ENCODE results near the gene MEX3D.

DNA sequence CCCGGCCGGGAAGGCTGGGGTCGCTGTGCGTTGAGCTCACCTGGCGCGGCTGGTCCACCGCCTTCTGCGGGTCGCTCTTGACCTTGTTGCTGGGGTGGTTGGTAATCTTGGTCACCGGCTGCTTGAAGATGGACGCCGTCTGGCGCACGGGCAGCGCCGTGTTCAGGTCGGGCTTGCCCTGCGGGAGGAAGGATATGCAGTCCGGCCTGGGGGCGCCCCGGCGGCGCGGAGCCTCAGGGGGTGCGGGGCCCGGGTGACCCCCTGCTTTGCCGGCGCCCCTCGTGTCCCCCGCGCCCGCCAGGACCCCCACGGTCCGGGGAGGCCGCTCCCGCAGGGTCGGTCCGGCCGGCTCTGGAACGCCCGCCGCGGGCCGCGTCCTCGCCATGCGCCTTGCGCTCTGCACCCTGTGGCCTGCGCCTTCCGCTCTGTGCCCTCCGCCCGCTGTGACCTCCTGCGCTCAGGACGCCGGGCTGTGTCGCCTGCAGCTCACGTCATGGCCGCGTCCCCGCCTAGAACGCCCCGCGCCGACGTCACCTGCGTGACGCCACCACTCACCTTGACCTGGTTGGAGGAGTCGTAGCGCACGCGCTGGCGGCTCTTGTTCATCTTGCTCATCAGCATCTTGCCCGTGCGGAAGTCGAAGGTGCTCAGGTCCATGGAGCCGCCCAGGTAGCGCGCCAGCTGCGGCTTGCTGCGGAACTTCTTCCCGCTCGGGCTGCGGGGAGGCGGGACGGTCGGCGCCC, 16.5 kb upstream of the MEX3D start:
- TF ChIP-seq ZNF8 (CRISPR knock-in tag; IDR thresholded peaks at IDR 0.05) (no peak), OSR1 (CRISPR knock-in tag; IDR thresholded peaks at IDR 0.05) (no peak), ZFP30 (CRISPR knock-in tag; IDR thresholded peaks at IDR 0.05) (no peak), ISL1 (CRISPR knock-in tag; IDR thresholded peaks at IDR 0.05) (no peak), GLIS3 (CRISPR knock-in tag; IDR thresholded peaks at IDR 0.05) (no peak), ZFP3 (CRISPR knock-in tag; IDR thresholded peaks at IDR 0.05) (no peak), CSDC2 (CRISPR knock-in tag; IDR thresholded peaks at IDR 0.05) (no peak)
- TF ChIP-seq, protein P1, sequence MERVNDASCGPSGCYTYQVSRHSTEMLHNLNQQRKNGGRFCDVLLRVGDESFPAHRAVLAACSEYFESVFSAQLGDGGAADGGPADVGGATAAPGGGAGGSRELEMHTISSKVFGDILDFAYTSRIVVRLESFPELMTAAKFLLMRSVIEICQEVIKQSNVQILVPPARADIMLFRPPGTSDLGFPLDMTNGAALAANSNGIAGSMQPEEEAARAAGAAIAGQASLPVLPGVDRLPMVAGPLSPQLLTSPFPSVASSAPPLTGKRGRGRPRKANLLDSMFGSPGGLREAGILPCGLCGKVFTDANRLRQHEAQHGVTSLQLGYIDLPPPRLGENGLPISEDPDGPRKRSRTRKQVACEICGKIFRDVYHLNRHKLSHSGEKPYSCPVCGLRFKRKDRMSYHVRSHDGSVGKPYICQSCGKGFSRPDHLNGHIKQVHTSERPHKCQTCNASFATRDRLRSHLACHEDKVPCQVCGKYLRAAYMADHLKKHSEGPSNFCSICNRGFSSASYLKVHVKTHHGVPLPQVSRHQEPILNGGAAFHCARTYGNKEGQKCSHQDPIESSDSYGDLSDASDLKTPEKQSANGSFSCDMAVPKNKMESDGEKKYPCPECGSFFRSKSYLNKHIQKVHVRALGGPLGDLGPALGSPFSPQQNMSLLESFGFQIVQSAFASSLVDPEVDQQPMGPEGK (CRISPR knock-in tag; IDR thresholded peaks at IDR 0.05; ENCODE audit: borderline replicate concordance) = no peak
- TF ChIP-seq, protein P2, sequence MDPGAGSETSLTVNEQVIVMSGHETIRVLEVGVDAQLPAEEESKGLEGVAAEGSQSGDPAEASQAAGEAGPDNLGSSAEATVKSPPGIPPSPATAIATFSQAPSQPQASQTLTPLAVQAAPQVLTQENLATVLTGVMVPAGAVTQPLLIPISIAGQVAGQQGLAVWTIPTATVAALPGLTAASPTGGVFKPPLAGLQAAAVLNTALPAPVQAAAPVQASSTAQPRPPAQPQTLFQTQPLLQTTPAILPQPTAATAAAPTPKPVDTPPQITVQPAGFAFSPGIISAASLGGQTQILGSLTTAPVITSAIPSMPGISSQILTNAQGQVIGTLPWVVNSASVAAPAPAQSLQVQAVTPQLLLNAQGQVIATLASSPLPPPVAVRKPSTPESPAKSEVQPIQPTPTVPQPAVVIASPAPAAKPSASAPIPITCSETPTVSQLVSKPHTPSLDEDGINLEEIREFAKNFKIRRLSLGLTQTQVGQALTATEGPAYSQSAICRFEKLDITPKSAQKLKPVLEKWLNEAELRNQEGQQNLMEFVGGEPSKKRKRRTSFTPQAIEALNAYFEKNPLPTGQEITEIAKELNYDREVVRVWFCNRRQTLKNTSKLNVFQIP (CRISPR knock-in tag; IDR thresholded peaks at IDR 0.05; ENCODE audit: borderline replicate concordance, low read depth) = no peak
